Peyer's patch (tissue), 4 donors: ENCODE data around the gene CYP11A1. TPM values are rescaled to one million over a fixed set of nuclear protein-coding genes. Genes with fewer than 3 reads are reported as not detected.

ENCODE experiments used
- DNase-seq, 3 donors: peaks; one replicate each; pipeline ENCODE4 v3.0.0-alpha.2; 2017 to 2019
- H3K27ac ChIP-seq, 4 donors: fragments of 200-600 bp; sonication (generic); one replicate each; pipeline ENCODE4 v1.5.1; 2016 to 2019
- H3K27me3 ChIP-seq, 2 donors: fragments of 200-600 bp; sonication (generic); one replicate each; pipeline ENCODE4 v1.5.1; 2019
- H3K36me3 ChIP-seq, 3 donors: fragments of 200-600 bp; sonication (generic); one replicate each; pipeline ENCODE4 v1.5.1; 2016 to 2019
- H3K4me1 ChIP-seq, 4 donors: fragments of 200-600 bp; sonication (generic); one replicate each; pipeline ENCODE4 v1.5.1; 2016 to 2019
- H3K4me3 ChIP-seq, 4 donors: fragments of 200-600 bp; sonication (generic); 1 replicate in 3 of 4; 2 replicates in 1 of 4; pipeline ENCODE4 v1.5.1; 2016 to 2019; ENCODE audit warnings: mild to moderate bottlenecking in 1 of 4
- H3K9me3 ChIP-seq, 4 donors: fragments of 200-600 bp; sonication (generic); one replicate each; pipeline ENCODE4 v1.5.1; 2016 to 2019; ENCODE audit warnings: mild to moderate bottlenecking in 1 of 4
- CTCF ChIP-seq, 6 experiments: fragments of 450-650 bp in 4 of 6; fragments of 200-600 bp in 2 of 6; sonication (generic) in 1 of 6; IDR thresholded peaks; one replicate each; pipeline ENCODE4 v1.5.1; 2017 to 2019; ENCODE audit warnings: antibody characterized with exemption in 6 of 6, mild to moderate bottlenecking in 3 of 6, moderate library complexity in 1 of 6
- POLR2A ChIP-seq, 2 donors: fragments of 450-650 bp; IDR thresholded peaks; one replicate each; pipeline ENCODE4 v1.5.1; 2017; ENCODE audit warnings: antibody characterized with exemption in 2 of 2, mild to moderate bottlenecking in 2 of 2, moderate library complexity in 2 of 2
- total RNA-seq, 4 donors: library from RNA; depleted of rRNA; stranded (reverse); fragments of >200 nt; gene quantifications; one replicate each; pipeline ENCODE4 v1.1.0, GENCODE V29; 2016

CYP11A1 gene
- total RNA-seq, 4 donors from 2014 or later: 0.88 to 6.6 (median 3.3) TPM

DNA sequence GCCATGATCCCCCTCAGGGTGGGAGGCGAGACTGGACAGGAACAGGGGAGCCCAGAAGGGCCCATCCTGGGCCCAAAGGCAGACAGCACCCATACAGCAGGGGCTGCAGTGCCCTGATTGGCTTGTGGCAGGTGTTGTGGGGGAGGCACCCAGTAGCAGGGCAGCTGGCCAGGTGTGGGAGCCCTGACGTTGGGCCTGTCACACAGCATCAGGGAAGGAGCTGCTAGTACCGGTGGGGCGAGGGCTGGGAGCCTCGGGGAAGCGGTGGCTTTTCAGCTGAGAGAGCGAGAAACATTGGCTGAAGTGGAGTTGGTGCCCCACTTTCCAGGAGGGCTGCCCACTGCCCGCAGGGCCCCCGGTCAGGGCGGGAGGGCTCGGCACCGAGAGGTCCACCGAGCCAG lies 19.7 kb upstream of the CYP11A1 start:
- Histone ChIP-seq H3K36me3 (no peaks in the 10 kb centered on the region), H3K27ac (peak overlapping the region in 1 of 4 donors; percentile 81), H3K4me1 (peaks cover 0 to 51% (median 22%) of the 10 kb centered on the region in 4 donors), H3K4me3 (no peak overlapping the region), H3K27me3 (no peaks in the 10 kb centered on the region), H3K9me3 (no peaks in the 10 kb centered on the region)
- DNase-seq: peak in 2 of 3 donors; percentile 65 to 75
- TF ChIP-seq CTCF (IDR thresholded peaks at IDR 0.05): no peak
- TF ChIP-seq POLR2A (IDR thresholded peaks at IDR 0.05): no peak

GRCh38 chr15:74386496-74387140 lies 19.2 kb upstream of the CYP11A1 start:
- H3K9me3 ChIP-seq: no peaks in the 10 kb centered on the region
- TF ChIP-seq POLR2A (IDR thresholded peaks at IDR 0.05) (no peak), CTCF (IDR thresholded peaks at IDR 0.05) (no peak)
- peak overlapping the region in 2 of 4 donors; percentile 81 for H3K27ac ChIP-seq
- H3K4me3 ChIP-seq: no peak overlapping the region
- H3K4me1 ChIP-seq: peaks cover 0 to 50% (median 23%) of the 10 kb centered on the region in 4 donors
- H3K27me3 ChIP-seq: no peaks in the 10 kb centered on the region
- no peaks in the 10 kb centered on the region for H3K36me3 ChIP-seq
- no peak for DNase-seq

DNA sequence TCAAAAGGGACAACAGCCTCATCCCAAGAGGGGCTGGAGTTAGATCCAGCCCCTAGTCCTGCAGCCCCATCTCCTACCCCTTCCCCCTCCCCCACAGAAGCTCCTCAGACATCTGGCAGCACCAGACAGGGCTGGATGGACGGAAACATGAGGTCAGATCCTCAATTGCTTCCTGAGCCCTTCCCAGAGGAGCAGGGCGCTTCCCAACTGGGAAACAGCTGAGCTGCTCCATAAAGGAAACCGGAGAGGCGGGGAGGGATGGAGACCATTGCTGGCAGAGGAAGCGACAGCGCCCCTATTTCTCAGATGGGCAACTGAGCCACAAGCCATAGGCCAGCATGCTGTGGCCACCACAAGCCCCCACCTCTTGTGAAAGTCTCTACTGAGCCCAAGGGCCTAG lies 18.3 kb upstream of the CYP11A1 start:
- Histone ChIP-seq H3K9me3 (no peaks in the 10 kb centered on the region), H3K4me1 (peaks cover 0 to 46% (median 23%) of the 10 kb centered on the region in 4 donors), H3K27me3 (no peaks in the 10 kb centered on the region), H3K4me3 (no peak overlapping the region), H3K36me3 (no peaks in the 10 kb centered on the region), H3K27ac (peak overlapping the region; percentile 25 to 81 (median 70))
- DNase-seq: no peak
- TF ChIP-seq CTCF (IDR thresholded peaks at IDR 0.05) (no peak), POLR2A (IDR thresholded peaks at IDR 0.05) (no peak)

DNA sequence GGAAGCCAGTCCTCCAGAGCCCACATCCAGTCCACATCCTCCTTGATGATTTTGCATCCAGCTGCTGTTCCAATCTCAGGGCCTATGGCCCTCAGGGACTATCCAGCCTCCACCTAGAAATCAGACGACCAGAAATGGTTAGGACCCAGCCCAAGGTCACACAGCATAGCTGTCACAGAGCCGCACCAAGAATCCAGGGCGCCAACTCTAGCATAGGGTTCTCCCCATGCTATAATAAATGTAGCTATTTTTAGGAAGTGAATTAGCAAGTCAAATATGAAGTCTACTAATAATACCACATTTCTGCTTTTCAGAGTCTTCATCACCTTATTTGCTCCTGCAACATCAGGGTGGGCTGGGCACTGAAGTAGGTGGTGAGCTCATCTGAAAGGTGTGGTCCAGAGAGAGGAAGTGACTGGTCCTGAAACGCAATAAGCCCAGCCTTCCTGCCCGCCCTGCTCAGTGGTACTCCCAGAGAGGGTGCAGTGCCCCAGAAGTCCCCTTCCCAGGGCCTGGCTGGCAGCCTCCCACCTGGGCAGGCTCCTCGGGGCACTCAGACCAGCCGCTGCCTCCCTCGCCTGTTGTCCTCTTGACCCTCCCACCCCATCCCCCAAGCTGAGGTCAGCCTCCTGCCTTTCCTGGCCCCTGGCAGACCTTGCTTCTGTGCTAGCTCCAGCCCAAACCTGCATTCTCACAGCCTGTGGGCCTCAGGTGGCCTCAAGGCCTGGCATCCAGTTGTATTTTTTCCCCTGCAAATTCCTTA lies 17.6 kb upstream of the CYP11A1 start:
- DNase-seq: peak in 2 of 3 donors; percentile 85 to 88
- Histone ChIP-seq H3K9me3 (no peaks in the 10 kb centered on the region), H3K4me1 (peaks cover 0 to 46% (median 23%) of the 10 kb centered on the region in 4 donors), H3K36me3 (no peaks in the 10 kb centered on the region), H3K27ac (peak overlapping the region; percentile 25 to 81 (median 70)), H3K4me3 (no peak overlapping the region), H3K27me3 (no peaks in the 10 kb centered on the region)
- TF ChIP-seq POLR2A (IDR thresholded peaks at IDR 0.05): no peak
- TF ChIP-seq CTCF (IDR thresholded peaks at IDR 0.05): no peak

DNA sequence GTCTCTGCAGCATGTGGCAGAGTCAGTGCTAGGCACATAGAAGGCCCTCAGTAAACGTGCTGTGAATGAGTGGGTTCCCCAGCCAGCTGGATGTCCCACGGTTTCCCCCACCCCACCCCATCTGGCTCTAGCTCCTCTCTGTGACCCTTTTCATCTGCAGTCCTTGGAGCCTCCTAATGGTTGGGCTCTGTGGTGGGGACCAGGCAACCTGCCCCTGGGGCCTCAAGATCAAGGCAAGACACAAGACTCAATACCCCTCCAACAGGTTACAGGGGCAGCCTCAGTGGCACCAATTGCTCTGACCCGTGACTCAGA lies 17.1 kb upstream of the CYP11A1 start:
- Histone ChIP-seq H3K27me3 (no peaks in the 10 kb centered on the region), H3K27ac (peak overlapping the region; percentile 25 to 81 (median 70)), H3K36me3 (no peaks in the 10 kb centered on the region), H3K4me3 (no peak overlapping the region), H3K4me1 (peaks cover 0 to 46% (median 23%) of the 10 kb centered on the region in 4 donors), H3K9me3 (no peaks in the 10 kb centered on the region)
- TF ChIP-seq CTCF (IDR thresholded peaks at IDR 0.05): no peak
- no peak for TF ChIP-seq POLR2A (IDR thresholded peaks at IDR 0.05)
- peak in 1 of 3 donors; percentile 20 for DNase-seq
